Adipose tissue (tissue), 3 donors: ENCODE data around the gene CCKAR. TPM values are rescaled to one million over a fixed set of nuclear protein-coding genes. Genes with fewer than 3 reads are reported as not detected.

Experiments
- H3K27ac ChIP-seq: one replicate; pipeline ENCODE4 v1.5.1; 2013; ENCODE audit warnings: low read depth, low read length
- WGBS, 3 donors: extraction: QIAGEN DNeasy Blood & Tissue Kit; methylation state at CpG; one replicate each; pipeline ENCODE4 v1.1.7; 2013; 5-methylcytosine and 5-hydroxymethylcytosine counted together
- polyA plus RNA-seq, 3 donors: library from polyadenylated mRNA; stranded (reverse); fragments of 200-250 nt; gene quantifications; one replicate each; pipeline ENCODE4 v1.2.3, GENCODE V29; 2013
- donor health status: healthy with polysubstance abuse.
- donor health status: Bipolar disorder and iron deficiency.
- donor health status: healthy.

CCKAR gene
- polyA plus RNA-seq, 3 donors: 0.08 to 1.0 TPM; not detected in 1

- H3K27ac ChIP-seq: no peak overlapping the region
- 81 to 91% (median 82%) methylated on average over 10 of the region's 10 CpGs for WGBS, 3 donors
Observed at GRCh38 chr4:26466578-26467270, 23.6 kb downstream of the CCKAR start.

GRCh38 chr4:26464420-26465095, 25.7 kb downstream of the CCKAR start:
- 87 to 93% (median 89%) methylated on average over 14 of the region's 14 CpGs for WGBS, 3 donors
- H3K27ac ChIP-seq: no peak overlapping the region

- H3K27ac ChIP-seq: no peak overlapping the region
- 89 to 93% (median 91%) methylated on average over 2 of the region's 2 CpGs for WGBS, 3 donors
Observed at GRCh38 chr4:26463386-26463785, 26.9 kb downstream of the CCKAR start.

GRCh38 chr4:26462874-26463273, 27.4 kb downstream of the CCKAR start:
- 39 to 60% (median 53%) methylated on average over 2 of the region's 2 CpGs for WGBS, 3 donors

GRCh38 chr4:26459756-26460530, 30.3 kb downstream of the CCKAR start:
- WGBS, 3 donors: 91 to 93% (median 93%) methylated on average over 13 of the region's 13 CpGs
- H3K27ac ChIP-seq: no peak overlapping the region

More at GRCh38 chr4:26462874-26463273, 27.4 kb downstream of the CCKAR start:
- H3K27ac ChIP-seq: no peak overlapping the region

- no peak overlapping the region for H3K27ac ChIP-seq
- WGBS, 3 donors: 22 to 30% (median 29%) methylated on average over 19 of the region's 19 CpGs
Observed at GRCh38 chr4:26459054-26459755, 31.1 kb downstream of the CCKAR start.

- H3K27ac ChIP-seq: no peak overlapping the region
- 46 to 75% (median 56%) methylated on average over 7 of the region's 7 CpGs for WGBS, 3 donors
Observed at GRCh38 chr4:26458157-26458561, 32.1 kb downstream of the CCKAR start.

GRCh38 chr4:26457412-26457811, 32.9 kb downstream of the CCKAR start:
- WGBS, 3 donors: 87 to 90% (median 88%) methylated on average over 6 of the region's 6 CpGs
- no peak overlapping the region for H3K27ac ChIP-seq

GRCh38 chr4:26455571-26455970, 34.7 kb downstream of the CCKAR start:
- WGBS, 3 donors: 82 to 97% (median 87%) methylated on average over 2 of the region's 2 CpGs
- no peak overlapping the region for H3K27ac ChIP-seq

- H3K27ac ChIP-seq: no peak overlapping the region
- 93 to 97% (median 94%) methylated on average over 3 of the region's 3 CpGs for WGBS, 3 donors
Observed at GRCh38 chr4:26454961-26455360, 35.3 kb downstream of the CCKAR start.

- 24 to 81% (median 76%) methylated on average over 15 of the region's 15 CpGs for WGBS, 3 donors
- H3K27ac ChIP-seq: no peak overlapping the region
Observed at GRCh38 chr4:26452565-26453531, 37.4 kb downstream of the CCKAR start.

- WGBS, 3 donors: 51 to 73% (median 71%) methylated on average over 3 of the region's 3 CpGs
- no peak overlapping the region for H3K27ac ChIP-seq
Observed at GRCh38 chr4:26451597-26451996, 38.7 kb downstream of the CCKAR start.

- 79 to 90% (median 87%) methylated on average over 5 of the region's 5 CpGs for WGBS, 3 donors
- H3K27ac ChIP-seq: no peak overlapping the region
Observed at GRCh38 chr4:26450418-26450817, 39.9 kb downstream of the CCKAR start.

GRCh38 chr4:26447378-26447777, 42.9 kb downstream of the CCKAR start:
- H3K27ac ChIP-seq: no peak overlapping the region
- 72 to 86% (median 84%) methylated on average over 5 to 8 of the region's 8 CpGs for WGBS, 3 donors

- 86 to 98% (median 97%) methylated on average over 5 of the region's 5 CpGs for WGBS, 3 donors
- H3K27ac ChIP-seq: no peak overlapping the region
Observed at GRCh38 chr4:26441771-26442170, 48.5 kb downstream of the CCKAR start.

- 59 to 67% (median 61%) methylated on average over 7 of the region's 7 CpGs for WGBS, 3 donors
- H3K27ac ChIP-seq: no peak overlapping the region
Observed at GRCh38 chr4:26441102-26441501, 49.2 kb downstream of the CCKAR start.

GRCh38 chr4:26434030-26434639, 56.1 kb downstream of the CCKAR start:
- H3K27ac ChIP-seq: no peak overlapping the region
- WGBS, 3 donors: 35 to 83% (median 66%) methylated on average over 2 of the region's 2 CpGs
